Mesothelial cell of epicardium (in vitro differentiated cells): ENCODE data around the gene LRG1. TPM values are rescaled to one million over a fixed set of nuclear protein-coding genes. Genes with fewer than 3 reads are reported as not detected.

Experiments
- DNase-seq, 2 experiments: peaks; one replicate each; pipeline ENCODE4 v3.0.0; 2021; ENCODE audit warnings: low spot score in 2 of 2; ENCODE audit not compliant: unreplicated experiment in 2 of 2
- H3K27ac Mint-ChIP-seq: 2 replicates; pipeline ENCODE4 v1.8.0; 2021; ENCODE audit warnings: mixed read lengths
- H3K27me3 Mint-ChIP-seq: 2 replicates; pipeline ENCODE4 v1.8.0; 2021; ENCODE audit warnings: low read depth, mixed read lengths
- H3K36me3 Mint-ChIP-seq: 2 replicates; pipeline ENCODE4 v1.8.0; 2021; ENCODE audit warnings: mixed read lengths
- H3K4me1 Mint-ChIP-seq: 2 replicates; pipeline ENCODE4 v1.8.0; 2021; ENCODE audit warnings: mixed read lengths
- H3K4me3 Mint-ChIP-seq: 2 replicates; pipeline ENCODE4 v1.8.0; 2021; ENCODE audit warnings: mild to moderate bottlenecking, moderate library complexity, mixed read lengths
- H3K9me3 Mint-ChIP-seq: 2 replicates; pipeline ENCODE4 v1.8.0; 2021; ENCODE audit warnings: mixed read lengths
- total RNA-seq: library from RNA; stranded (reverse); gene quantifications from 3 replicates; pipeline ENCODE4 v1.2.1, GENCODE V29; 2021
- TF ChIP-seq, protein P1 (sequence below): fragments of 200-600 bp; sonication (generic); IDR thresholded peaks from one replicate; pipeline ENCODE4 v1.5.0; 2021; ENCODE audit warnings: antibody characterized with exemption; ENCODE audit not compliant: unreplicated experiment

The LRG1 gene
- total RNA-seq, 1 donor from 2014 or later, result 0.16 TPM

DNA sequence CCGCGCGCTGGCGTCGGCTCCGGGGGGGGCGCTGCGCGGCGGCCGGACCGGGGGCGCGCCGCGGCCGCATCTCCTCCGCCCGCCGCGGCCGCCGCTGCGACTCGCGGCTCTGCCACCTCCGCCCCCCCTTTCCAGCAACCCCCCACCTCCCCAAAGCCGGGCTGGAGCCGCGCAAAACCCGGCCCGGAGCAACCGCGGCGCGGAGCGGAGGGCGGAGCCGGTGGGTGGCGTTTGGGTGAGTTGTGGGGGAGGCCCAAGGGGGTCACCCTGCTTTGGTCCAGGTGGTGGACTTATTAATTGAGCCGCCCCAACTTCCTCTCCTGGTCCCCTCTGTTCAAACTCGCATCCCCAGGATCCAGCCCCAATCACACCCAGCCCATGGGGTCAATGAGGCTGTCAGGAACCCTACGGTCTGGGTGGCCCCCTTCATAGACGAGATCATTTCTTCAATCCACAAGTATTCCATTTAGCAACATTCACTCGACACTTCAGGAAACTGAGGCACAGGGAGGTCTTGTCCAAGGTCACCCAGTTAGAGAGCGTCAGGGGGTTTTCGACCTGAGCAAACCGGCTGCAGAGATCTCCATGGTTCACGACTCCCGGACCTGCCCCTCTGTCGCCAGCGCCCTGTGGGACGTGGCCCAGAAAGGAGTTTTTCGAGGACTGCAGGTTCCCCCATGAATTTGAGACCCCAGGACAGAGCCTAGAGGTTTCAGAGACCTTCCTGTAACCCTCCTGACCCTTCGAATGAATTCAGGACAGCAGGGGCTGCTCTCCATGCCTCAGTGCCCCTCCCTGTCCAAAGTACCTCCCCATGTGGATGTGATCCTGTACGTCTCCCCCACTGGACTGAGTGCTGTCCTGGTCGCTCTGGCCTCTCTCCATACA, 42.1 kb upstream of the LRG1 start:
- peak in 1 of 2 experiments; percentile 59 for DNase-seq
- TF ChIP-seq, protein P1, sequence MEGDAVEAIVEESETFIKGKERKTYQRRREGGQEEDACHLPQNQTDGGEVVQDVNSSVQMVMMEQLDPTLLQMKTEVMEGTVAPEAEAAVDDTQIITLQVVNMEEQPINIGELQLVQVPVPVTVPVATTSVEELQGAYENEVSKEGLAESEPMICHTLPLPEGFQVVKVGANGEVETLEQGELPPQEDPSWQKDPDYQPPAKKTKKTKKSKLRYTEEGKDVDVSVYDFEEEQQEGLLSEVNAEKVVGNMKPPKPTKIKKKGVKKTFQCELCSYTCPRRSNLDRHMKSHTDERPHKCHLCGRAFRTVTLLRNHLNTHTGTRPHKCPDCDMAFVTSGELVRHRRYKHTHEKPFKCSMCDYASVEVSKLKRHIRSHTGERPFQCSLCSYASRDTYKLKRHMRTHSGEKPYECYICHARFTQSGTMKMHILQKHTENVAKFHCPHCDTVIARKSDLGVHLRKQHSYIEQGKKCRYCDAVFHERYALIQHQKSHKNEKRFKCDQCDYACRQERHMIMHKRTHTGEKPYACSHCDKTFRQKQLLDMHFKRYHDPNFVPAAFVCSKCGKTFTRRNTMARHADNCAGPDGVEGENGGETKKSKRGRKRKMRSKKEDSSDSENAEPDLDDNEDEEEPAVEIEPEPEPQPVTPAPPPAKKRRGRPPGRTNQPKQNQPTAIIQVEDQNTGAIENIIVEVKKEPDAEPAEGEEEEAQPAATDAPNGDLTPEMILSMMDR, result no peak
- H3K27ac Mint-ChIP-seq, result no peak overlapping the region
- peak overlapping the region; percentile 76 for H3K4me3 Mint-ChIP-seq
- peaks cover 44% of the 10 kb centered on the region for H3K27me3 Mint-ChIP-seq
- peaks cover 7% of the 10 kb centered on the region for H3K4me1 Mint-ChIP-seq
- no peaks in the 10 kb centered on the region for H3K36me3 Mint-ChIP-seq
- no peaks in the 10 kb centered on the region for H3K9me3 Mint-ChIP-seq

DNA sequence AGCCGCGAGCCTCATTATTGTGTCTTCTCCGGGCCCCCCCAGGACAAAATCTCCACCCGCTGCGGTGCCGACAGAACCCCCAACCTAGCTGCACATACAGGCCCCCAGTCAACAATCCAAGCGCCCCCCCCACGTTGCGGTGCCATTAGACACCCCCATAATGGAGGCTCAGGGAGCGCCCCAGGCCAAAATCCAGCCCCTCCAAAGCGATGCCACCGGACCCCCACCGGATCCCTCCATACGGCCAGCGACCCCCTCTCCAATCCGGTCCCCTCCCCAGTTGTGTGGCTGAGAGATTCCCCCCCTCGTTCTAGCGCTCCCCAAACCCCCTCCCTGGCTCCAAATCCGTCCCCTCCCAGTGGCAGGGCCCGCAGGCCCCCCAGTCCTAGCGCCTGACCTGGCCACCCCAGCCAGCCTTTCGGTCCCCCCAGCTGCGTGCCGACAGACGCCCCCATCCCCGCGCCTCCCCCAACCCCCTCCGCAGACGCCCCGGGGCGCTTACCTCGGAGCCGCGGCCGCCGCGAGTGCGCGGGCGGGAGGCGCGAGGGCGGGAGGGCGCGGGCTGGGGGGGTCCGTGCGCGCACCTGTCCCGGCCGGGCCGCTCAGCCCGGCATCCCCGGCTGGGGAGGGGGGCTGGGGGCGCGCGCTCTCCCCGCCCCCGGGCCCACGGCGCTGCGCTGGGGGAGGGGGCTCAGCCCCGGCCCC, 41.3 kb upstream of the LRG1 start:
- TF ChIP-seq, protein P1, result no peak
- peak overlapping the region; percentile 65 for H3K4me3 Mint-ChIP-seq
- peaks cover 43% of the 10 kb centered on the region for H3K27me3 Mint-ChIP-seq
- peaks cover 7% of the 10 kb centered on the region for H3K4me1 Mint-ChIP-seq
- no peaks in the 10 kb centered on the region for H3K9me3 Mint-ChIP-seq
- H3K36me3 Mint-ChIP-seq, result no peaks in the 10 kb centered on the region
- no peak overlapping the region for H3K27ac Mint-ChIP-seq
- DNase-seq, result no peak

DNA sequence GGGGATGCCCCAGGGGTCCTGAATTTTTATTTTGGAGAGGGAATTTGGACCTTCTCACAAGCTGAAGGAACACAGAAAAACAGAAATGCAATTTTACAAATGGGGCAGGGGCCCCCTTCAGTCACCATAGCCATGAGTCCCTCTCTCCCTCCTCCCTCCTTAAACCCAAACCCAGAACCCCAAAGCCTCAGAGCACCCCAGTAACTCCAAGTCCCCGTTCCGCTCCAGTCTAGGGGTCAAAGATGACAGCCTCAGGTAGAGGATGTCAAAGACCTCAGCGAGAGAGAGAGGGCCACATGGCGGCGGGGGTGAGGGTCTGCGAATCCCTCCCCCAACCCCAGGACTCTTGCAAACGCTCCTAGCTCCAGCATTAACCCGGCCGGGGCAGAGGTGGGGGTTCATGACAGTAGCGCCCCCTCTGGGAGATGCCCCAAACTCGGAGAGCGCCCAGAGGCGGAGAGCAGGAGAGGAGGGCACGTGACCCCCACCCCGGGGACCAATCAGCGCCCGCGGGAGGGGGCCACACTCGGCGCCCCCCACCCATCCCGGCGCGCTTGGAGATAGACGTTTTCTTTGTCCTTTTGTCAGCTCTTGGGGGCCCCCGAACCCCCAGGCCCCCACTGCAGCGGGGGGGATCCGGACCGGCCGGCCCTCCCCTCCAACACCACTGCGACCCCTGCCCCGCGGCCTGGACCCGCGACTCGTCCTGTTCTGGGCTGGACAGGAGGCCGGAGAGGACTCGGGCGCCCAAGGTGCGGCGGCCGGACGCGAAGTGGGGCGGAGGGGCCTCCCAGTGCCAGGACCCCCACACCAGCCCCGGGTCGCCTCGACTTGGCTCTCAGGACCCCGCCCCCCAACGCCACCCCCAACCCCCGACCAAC, 40.4 kb upstream of the LRG1 start:
- Mint-ChIP-seq H3K4me3 (peak overlapping the region; percentile 66), H3K9me3 (no peaks in the 10 kb centered on the region)
- TF ChIP-seq, protein P1, result no peak

DNA sequence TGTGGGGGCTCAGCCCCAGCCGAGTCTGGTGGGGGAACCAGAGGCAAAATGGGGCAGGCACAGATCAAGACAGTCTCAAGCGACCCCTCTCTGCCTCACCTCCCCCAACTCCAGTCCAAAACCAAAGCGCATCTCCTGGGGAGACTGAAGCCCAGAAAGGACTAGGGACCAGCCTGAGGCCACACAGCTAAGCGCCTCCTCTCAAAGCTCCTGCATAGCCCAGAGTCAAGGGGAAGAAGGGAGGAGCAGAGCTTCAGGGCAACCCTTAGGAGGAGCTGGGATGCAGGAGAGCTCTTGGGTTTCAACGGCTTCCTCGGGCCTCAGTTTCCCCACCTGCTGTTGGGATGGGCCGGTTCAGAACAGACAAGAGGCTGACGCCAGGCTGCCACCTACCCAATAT, 39.6 kb upstream of the LRG1 start:
- DNase-seq, result no peak
- no peak overlapping the region for H3K27ac Mint-ChIP-seq
- peaks cover 37% of the 10 kb centered on the region for H3K27me3 Mint-ChIP-seq
- H3K4me3 Mint-ChIP-seq, result peak overlapping the region; percentile 66
- H3K4me1 Mint-ChIP-seq, result peaks cover 18% of the 10 kb centered on the region
- no peaks in the 10 kb centered on the region for H3K9me3 Mint-ChIP-seq
- TF ChIP-seq, protein P1, result no peak
- H3K36me3 Mint-ChIP-seq, result no peaks in the 10 kb centered on the region

More for the DNA sequence above, 40.4 kb upstream of the LRG1 start:
- peaks cover 39% of the 10 kb centered on the region for H3K27me3 Mint-ChIP-seq
- no peak overlapping the region for H3K27ac Mint-ChIP-seq
- H3K4me1 Mint-ChIP-seq, result peaks cover 14% of the 10 kb centered on the region
- DNase-seq, result no peak
- no peaks in the 10 kb centered on the region for H3K36me3 Mint-ChIP-seq

DNA sequence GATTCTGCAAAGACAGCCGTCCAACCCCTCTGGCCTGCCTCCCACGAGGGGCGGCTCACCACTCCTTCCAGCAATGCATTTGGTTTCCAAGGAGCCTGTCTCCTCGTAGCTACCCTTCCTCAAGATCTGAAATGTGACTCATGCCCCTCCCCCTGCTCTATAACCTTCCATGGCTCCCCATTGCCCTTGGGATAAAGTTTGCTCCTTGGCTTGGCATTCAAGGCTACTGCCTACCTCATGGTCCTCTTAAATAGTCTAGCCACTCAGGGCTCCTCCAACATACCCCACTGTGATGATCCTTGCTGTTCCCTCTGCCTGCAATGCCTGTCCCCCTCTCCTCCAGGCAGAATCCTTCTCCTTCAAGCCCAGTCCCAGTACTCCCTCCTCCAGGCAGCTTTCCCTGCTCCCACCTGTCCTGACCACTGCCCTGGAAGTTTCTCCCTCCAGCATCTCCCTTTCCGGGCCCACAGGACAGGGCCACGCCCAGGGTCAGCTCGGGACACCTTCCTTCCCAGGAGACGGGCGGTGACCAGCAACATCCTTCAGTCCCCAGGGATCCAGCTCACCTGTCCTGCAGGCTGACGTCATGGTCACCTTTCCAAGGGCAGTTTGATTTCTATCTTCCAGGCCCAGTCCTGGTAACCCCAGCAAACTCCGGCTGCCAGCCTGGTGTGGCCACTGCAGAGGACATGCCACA, 38.9 kb upstream of the LRG1 start:
- peak overlapping the region; percentile 4 for H3K27ac Mint-ChIP-seq
- no peaks in the 10 kb centered on the region for H3K9me3 Mint-ChIP-seq
- DNase-seq, result no peak
- no peak overlapping the region for H3K4me3 Mint-ChIP-seq
- TF ChIP-seq, protein P1, result no peak
- H3K27me3 Mint-ChIP-seq, result peaks cover 37% of the 10 kb centered on the region
- H3K36me3 Mint-ChIP-seq, result no peaks in the 10 kb centered on the region
- H3K4me1 Mint-ChIP-seq, result peaks cover 18% of the 10 kb centered on the region
